Hematopoietic multipotent progenitor cell treated with erythropoietin and hydrocortisone succinate and interleukin-3 and kit ligand, for 8 days (in vitro differentiated cells): Measurements from ENCODE around the gene THUMPD1.

Source experiments
- DNase-seq: peaks from one replicate; pipeline ENCODE4 v3.0.0-alpha.2; 2015

The THUMPD1 gene

GRCh38 chr16:20689668-20690067 lies 52.0 kb downstream of the THUMPD1 start:
- no peak for DNase-seq

DNA sequence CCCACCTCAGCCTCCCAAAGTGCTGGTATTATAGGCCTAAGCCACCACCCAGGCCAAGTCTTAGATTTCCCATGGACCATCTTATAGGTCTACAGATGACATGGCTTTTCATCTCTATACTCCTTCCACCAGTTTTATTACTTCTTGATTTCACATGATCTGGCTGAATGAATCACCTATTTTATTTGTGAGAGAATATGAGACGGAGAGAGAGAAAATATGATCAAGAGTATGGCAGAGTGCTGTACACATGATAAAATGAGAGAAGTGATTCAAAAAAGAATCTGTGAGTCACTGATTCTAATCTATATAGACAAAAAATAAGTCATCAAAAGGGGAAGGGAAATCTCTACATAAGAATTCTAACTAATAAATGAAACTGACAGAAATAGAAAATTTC lies 57.8 kb downstream of the THUMPD1 start:
- DNase-seq = no peak
